CD4-positive, alpha-beta T cell (primary cell): ENCODE data around the gene CDK18. TPM values are rescaled to one million over a fixed set of nuclear protein-coding genes. Genes with fewer than 3 reads are reported as not detected.

ENCODE experiments used
- ATAC-seq: fragments of 200-7000 bp; cut with Tn5 transposase; one replicate; pipeline ENCODE4 v1.10.0; 2022; ENCODE audit warnings: mild to moderate bottlenecking; ENCODE audit not compliant: poor library complexity
- CTCF ChIA-PET: fragments of 350-600 bp; sonication (Branson Sonifier 250); formaldehyde crosslinking; loops from one replicate; lab custom pipeline; 2021; ENCODE audit warnings: antibody characterized with exemption, inconsistent platforms; lab: Charles Lee
- POLR2A ChIA-PET: fragments of 350-600 bp; sonication (Branson Sonifier 250); formaldehyde crosslinking; loops from one replicate; lab custom pipeline; 2021; ENCODE audit warnings: antibody characterized with exemption, inconsistent platforms; lab: Charles Lee
- DNase-seq, 14 experiments: peaks; one replicate each; pipeline ENCODE4 v3.0.0-alpha.2; 2013 to 2020; ENCODE audit warnings: mixed read lengths in 2 of 14
- H3K27ac ChIP-seq, 2 donors: one replicate each; pipeline versions ENCODE4 v1.5.1 to v1.7.0; 2013; ENCODE audit warnings: low read length in 2 of 2, low read depth in 1 of 2, mild to moderate bottlenecking in 1 of 2
- H3K27me3 ChIP-seq, 2 experiments: 1 replicate in 1 of 2; 2 replicates in 1 of 2; pipeline versions ENCODE4 v1.6.1 to v1.7.0; 2013; ENCODE audit warnings: low read length in 2 of 2, control low read depth in 1 of 2, mild to moderate bottlenecking in 1 of 2, moderate library complexity in 1 of 2; ENCODE audit not compliant: insufficient read depth in 2 of 2, control insufficient read depth in 1 of 2
- H3K36me3 ChIP-seq: one replicate; pipeline ENCODE4 v1.6.1; 2013; ENCODE audit warnings: low read length, control low read depth; ENCODE audit not compliant: insufficient read depth
- H3K4me1 ChIP-seq: one replicate; pipeline ENCODE4 v1.6.1; 2013; ENCODE audit warnings: low read length, control low read depth; ENCODE audit not compliant: insufficient read depth
- H3K4me3 ChIP-seq: one replicate; pipeline ENCODE4 v1.5.1; 2013; ENCODE audit warnings: mild to moderate bottlenecking, low read length, moderate library complexity
- H3K9me3 ChIP-seq, 2 experiments: 1 replicate in 1 of 2; 2 replicates in 1 of 2; pipeline versions ENCODE4 v1.6.1 to v1.7.0; 2013; ENCODE audit warnings: low read length in 2 of 2, mild to moderate bottlenecking in 2 of 2, control low read depth in 1 of 2, moderate library complexity in 1 of 2; ENCODE audit not compliant: control insufficient read depth in 1 of 2, insufficient read depth in 1 of 2
- H3K27ac Mint-ChIP-seq: one replicate; pipeline ENCODE4 v1.8.0; 2020; ENCODE audit warnings: mixed read lengths
- H3K27me3 Mint-ChIP-seq: one replicate; pipeline ENCODE4 v1.8.0; 2021; ENCODE audit warnings: mixed read lengths
- H3K36me3 Mint-ChIP-seq: one replicate; pipeline ENCODE4 v1.8.0; 2021; ENCODE audit warnings: low read depth, mixed read lengths
- H3K4me1 Mint-ChIP-seq: one replicate; pipeline ENCODE4 v1.8.0; 2021; ENCODE audit warnings: low read depth, mixed read lengths
- H3K4me3 Mint-ChIP-seq: one replicate; pipeline ENCODE4 v1.8.0; 2020; ENCODE audit warnings: mild to moderate bottlenecking, mixed read lengths
- H3K9me3 Mint-ChIP-seq: one replicate; pipeline ENCODE4 v1.8.0; 2020; ENCODE audit warnings: mixed read lengths
- CTCF ChIP-seq: fragments of 200-600 bp; IDR thresholded peaks from one replicate; pipeline ENCODE4 v1.8.0; 2022; ENCODE audit warnings: antibody characterized with exemption, mild to moderate bottlenecking
- intact Hi-C, 2 experiments: fragments of 100-400 bp; cut with DNase I in 1 of 2; cut with micrococcal nuclease in 1 of 2; formaldehyde crosslinking; loops; one replicate each; pipeline versions ENCODE4 v1.15.1 to v1.9.0; 2023 to 2025; cut with DNase I, micrococcal nuclease
- total RNA-seq, 174 experiments: library from RNA in 2 of 174; stranded (reverse) in 2 of 174; gene quantifications; one replicate each; pipeline ENCODE4 v1.2.3 and lab custom pipeline; 2021 to 2026

Gene CDK18
- total RNA-seq, 2 experiments from 2014 or later: 1.6 to 2.7 TPM

- Mint-ChIP-seq H3K27ac (no peak overlapping the region), H3K4me1 (no peaks in the 10 kb centered on the region), H3K9me3 (no peaks in the 10 kb centered on the region), H3K36me3 (no peaks in the 10 kb centered on the region), H3K27me3 (no peaks in the 10 kb centered on the region), H3K4me3 (no peak overlapping the region)
- H3K9me3 ChIP-seq: no peaks in the 10 kb centered on the region
- no peak overlapping the region for H3K27ac ChIP-seq
- no peaks in the 10 kb centered on the region for H3K36me3 ChIP-seq
- DNase-seq (no peak), ATAC-seq (no peak)
- H3K4me1 ChIP-seq: peaks cover 9% of the 10 kb centered on the region
- H3K27me3 ChIP-seq: no peaks in the 10 kb centered on the region
- ChIA-PET CTCF (interaction anchor here (1.1 to 3.6 kb wide), 17 partner anchors 36 to 268 kb away, joined by 3 to 20 read pairs (median 6); partner anchors contain the start of genes ELK4 and KLHDC8A), POLR2A (interaction anchor here (1.0 to 2.0 kb wide), 6 partner anchors 37 to 251 kb away, joined by 3 to 5 read pairs (median 4); partner anchors contain the start of gene ELK4)
- no peak for TF ChIP-seq CTCF
- H3K4me3 ChIP-seq: no peak overlapping the region
- intact Hi-C loops: loop anchor here (1.0 to 10.0 kb wide), 9 partner anchors 36 to 550 kb away; no protein-coding TSS in a partner anchor
Measured at GRCh38 chr1:205524794-205525101, 20.3 kb downstream of the CDK18 start.

- no peak for DNase-seq
- ChIA-PET CTCF (interaction anchor here (2.1 to 3.6 kb wide), 4 partner anchors 37 to 132 kb away, joined by 11 to 20 read pairs (median 18); no protein-coding TSS in a partner anchor), POLR2A (interaction anchor here (1.1 to 2.0 kb wide), 2 partner anchors 115 to 252 kb away, joined by 3 to 5 read pairs; no protein-coding TSS in a partner anchor)
- Histone ChIP-seq H3K4me3 (no peak overlapping the region), H3K36me3 (no peaks in the 10 kb centered on the region), H3K27me3 (no peaks in the 10 kb centered on the region), H3K27ac (no peak overlapping the region), H3K9me3 (no peaks in the 10 kb centered on the region), H3K4me1 (peaks cover 9% of the 10 kb centered on the region)
- TF ChIP-seq CTCF: no peak
- no peak overlapping the region for H3K4me3 Mint-ChIP-seq
- H3K27me3 Mint-ChIP-seq: no peaks in the 10 kb centered on the region
- H3K36me3 Mint-ChIP-seq: no peaks in the 10 kb centered on the region
- H3K4me1 Mint-ChIP-seq: no peaks in the 10 kb centered on the region
- no peaks in the 10 kb centered on the region for H3K9me3 Mint-ChIP-seq
- no peak for ATAC-seq
- intact Hi-C loops: loop anchor here (1.0 to 10.0 kb wide), 5 partner anchors 129 to 551 kb away; no protein-coding TSS in a partner anchor
- no peak overlapping the region for H3K27ac Mint-ChIP-seq
Measured at GRCh38 chr1:205525495-205526285, 21.2 kb downstream of the CDK18 start.

GRCh38 chr1:205526431-205526830, 22.0 kb downstream of the CDK18 start:
- DNase-seq: no peak
- TF ChIP-seq CTCF: no peak
- Histone ChIP-seq H3K4me3 (no peak overlapping the region), H3K27me3 (no peaks in the 10 kb centered on the region), H3K9me3 (no peaks in the 10 kb centered on the region), H3K36me3 (no peaks in the 10 kb centered on the region), H3K27ac (no peak overlapping the region), H3K4me1 (peaks cover 9% of the 10 kb centered on the region)
- no peak overlapping the region for H3K27ac Mint-ChIP-seq
- H3K4me3 Mint-ChIP-seq: no peak overlapping the region
- intact Hi-C loops: loop anchor here in 1 of 2 experiments (5.0 to 10.0 kb wide), 2 partner anchors 451 to 552 kb away; no protein-coding TSS in a partner anchor
- POLR2A ChIA-PET: no interaction called here
- ATAC-seq: no peak
- CTCF ChIA-PET: interaction anchor here (1.5 kb wide), 1 partner anchor 131 kb away, joined by 5 read pairs; no protein-coding TSS in a partner anchor
- H3K4me1 Mint-ChIP-seq: no peaks in the 10 kb centered on the region
- no peaks in the 10 kb centered on the region for H3K27me3 Mint-ChIP-seq
- H3K9me3 Mint-ChIP-seq: no peaks in the 10 kb centered on the region
- no peaks in the 10 kb centered on the region for H3K36me3 Mint-ChIP-seq
